ENCODE data around the gene RFC2.

The RFC2 gene

DNA sequence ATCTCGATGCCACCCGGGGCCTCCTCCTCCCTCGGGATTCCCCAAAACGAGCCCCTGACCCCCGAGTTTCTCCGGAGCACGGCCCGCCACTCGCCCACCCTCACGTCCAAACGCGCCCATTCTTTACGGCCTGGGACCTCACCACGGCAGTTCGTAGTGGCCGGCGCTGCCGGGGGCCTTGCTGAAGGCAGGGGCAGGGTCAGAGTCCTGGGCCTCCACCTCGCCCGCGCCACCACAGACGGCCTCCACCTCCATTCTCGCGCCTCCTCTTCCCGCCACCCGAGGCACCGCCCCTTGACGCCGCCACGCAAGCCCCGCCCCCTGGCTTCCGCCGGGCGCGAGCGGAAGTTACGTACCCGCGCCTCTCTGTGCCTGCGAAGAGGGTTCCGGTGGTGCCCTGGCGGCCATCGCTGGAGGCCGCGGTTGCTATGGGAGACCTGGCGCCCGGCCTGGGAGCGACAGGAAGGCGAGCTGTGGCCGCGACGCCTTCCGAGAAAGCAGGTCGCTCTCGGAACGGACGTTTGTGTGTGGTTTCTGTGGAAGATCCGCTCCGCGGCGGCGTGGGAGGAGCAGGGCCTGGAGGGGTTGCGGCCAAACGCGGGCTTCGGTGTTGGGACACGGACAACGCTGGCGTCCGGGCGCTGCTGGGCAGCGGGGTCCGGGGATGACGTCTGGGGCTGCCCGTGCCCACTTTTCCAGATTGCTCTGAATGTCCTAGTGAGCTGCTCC lies at the start of gene RFC2:
Gene RFC2, minus strand, starts transcription at position 271 of the 729 bp plus-strand sequence. Its CDS starts 16 bp downstream, at position 255.
- peaks cover 55% of the 10 kb centered on the region for H3K79me2 ChIP-seq (ENCODE audit: insufficient read depth, low read length)
- no peaks in the 10 kb centered on the region for H3K9me3 ChIP-seq (ENCODE audit: insufficient read depth, low read depth, low read length)
- H3F3A ChIP-seq (ENCODE audit: low read depth) = peaks cover 4% of the 10 kb centered on the region; the same call in 1 of the 2 replicates
- H3K4me3 ChIP-seq (ENCODE audit: low read length, poor library complexity, severe bottlenecking) = peak within 1 kb of the TSS; percentile 87
- H3K36me3 ChIP-seq (ENCODE audit: insufficient read depth, low read length) = peaks cover 11% of the 10 kb centered on the region; the same call in 1 of the 2 replicates
- no peaks in the 10 kb centered on the region for H3K9me2 ChIP-seq (replicated peaks; ENCODE audit: low read depth, low read length)
- H3K27me3 ChIP-seq (ENCODE audit: insufficient read depth, low read length, poor library complexity, severe bottlenecking) = no peaks in the 10 kb centered on the region
- H3K4me1 ChIP-seq (ENCODE audit: insufficient read depth, low read length, poor library complexity, severe bottlenecking) = peaks cover 33% of the 10 kb centered on the region
- TF ChIP-seq, protein P1, sequence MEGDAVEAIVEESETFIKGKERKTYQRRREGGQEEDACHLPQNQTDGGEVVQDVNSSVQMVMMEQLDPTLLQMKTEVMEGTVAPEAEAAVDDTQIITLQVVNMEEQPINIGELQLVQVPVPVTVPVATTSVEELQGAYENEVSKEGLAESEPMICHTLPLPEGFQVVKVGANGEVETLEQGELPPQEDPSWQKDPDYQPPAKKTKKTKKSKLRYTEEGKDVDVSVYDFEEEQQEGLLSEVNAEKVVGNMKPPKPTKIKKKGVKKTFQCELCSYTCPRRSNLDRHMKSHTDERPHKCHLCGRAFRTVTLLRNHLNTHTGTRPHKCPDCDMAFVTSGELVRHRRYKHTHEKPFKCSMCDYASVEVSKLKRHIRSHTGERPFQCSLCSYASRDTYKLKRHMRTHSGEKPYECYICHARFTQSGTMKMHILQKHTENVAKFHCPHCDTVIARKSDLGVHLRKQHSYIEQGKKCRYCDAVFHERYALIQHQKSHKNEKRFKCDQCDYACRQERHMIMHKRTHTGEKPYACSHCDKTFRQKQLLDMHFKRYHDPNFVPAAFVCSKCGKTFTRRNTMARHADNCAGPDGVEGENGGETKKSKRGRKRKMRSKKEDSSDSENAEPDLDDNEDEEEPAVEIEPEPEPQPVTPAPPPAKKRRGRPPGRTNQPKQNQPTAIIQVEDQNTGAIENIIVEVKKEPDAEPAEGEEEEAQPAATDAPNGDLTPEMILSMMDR (conservative IDR thresholded peaks at IDR 0.05; ENCODE audit: low read length) = no peak
- no peak for TF ChIP-seq EZH2phosphoT487 (IDR thresholded peaks at IDR 0.05; ENCODE audit: borderline replicate concordance)
- H4K20me1 ChIP-seq (ENCODE audit: insufficient read depth, low read length, poor library complexity, severe bottlenecking) = peaks cover 16% of the 10 kb centered on the region
- H2AFZ ChIP-seq (ENCODE audit: low read length) = peak within 1 kb of the TSS; percentile 83
- H3K9ac ChIP-seq (ENCODE audit: low read depth, low read length, poor library complexity, severe bottlenecking) = peak within 1 kb of the TSS; percentile 95
- H3K4me2 ChIP-seq (ENCODE audit: low read depth, low read length, poor library complexity, severe bottlenecking) = peak within 1 kb of the TSS; percentile 82

DNA sequence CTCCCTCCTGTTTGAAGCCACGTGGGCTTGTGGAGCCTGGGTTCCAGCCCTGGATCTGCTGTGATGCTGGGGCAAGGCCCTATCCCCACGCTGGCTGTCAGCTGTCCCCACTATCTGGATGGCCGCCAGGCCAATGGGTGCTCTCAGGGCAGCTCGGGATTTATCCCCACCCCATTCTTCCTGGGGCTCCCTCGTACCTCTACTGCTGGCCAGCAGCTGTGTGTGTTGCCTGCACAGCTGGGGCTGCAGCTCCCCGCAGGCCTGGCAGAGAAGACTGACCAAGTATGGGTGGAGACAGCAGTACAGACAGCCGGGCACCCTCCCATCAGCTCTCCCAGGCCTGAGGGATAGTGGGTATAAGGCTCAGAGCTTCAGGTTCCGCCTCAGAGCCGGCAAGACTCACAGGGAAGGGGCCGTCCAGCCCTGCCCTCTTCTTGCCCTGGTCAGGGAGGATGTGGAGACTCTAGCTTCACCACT lies 48.6 kb upstream of the RFC2 start:
- Histone ChIP-seq H3K4me1 (ENCODE audit: insufficient read depth, low read length, poor library complexity, severe bottlenecking) (no peaks in the 10 kb centered on the region), H3K9me2 (replicated peaks; ENCODE audit: low read depth, low read length) (no peaks in the 10 kb centered on the region), H3F3A (ENCODE audit: low read depth) (no peaks in the 10 kb centered on the region), H3K9ac (ENCODE audit: low read depth, low read length, poor library complexity, severe bottlenecking) (no peak overlapping the region), H3K4me3 (ENCODE audit: low read length, poor library complexity, severe bottlenecking) (no peak overlapping the region), H3K79me2 (ENCODE audit: insufficient read depth, low read length) (peaks cover 9% of the 10 kb centered on the region; the same call in 1 of the 2 replicates), H3K4me2 (ENCODE audit: low read depth, low read length, poor library complexity, severe bottlenecking) (no peak overlapping the region), H4K20me1 (ENCODE audit: insufficient read depth, low read length, poor library complexity, severe bottlenecking) (no peaks in the 10 kb centered on the region), H3K27me3 (ENCODE audit: insufficient read depth, low read length, poor library complexity, severe bottlenecking) (no peaks in the 10 kb centered on the region), H3K36me3 (ENCODE audit: insufficient read depth, low read length) (no peaks in the 10 kb centered on the region), H2AFZ (ENCODE audit: low read length) (no peak overlapping the region), H3K9me3 (ENCODE audit: insufficient read depth, low read depth, low read length) (no peaks in the 10 kb centered on the region)
- TF ChIP-seq, protein P1 (conservative IDR thresholded peaks at IDR 0.05; ENCODE audit: low read length) = no peak
- no peak for TF ChIP-seq EZH2phosphoT487 (IDR thresholded peaks at IDR 0.05; ENCODE audit: borderline replicate concordance)

DNA sequence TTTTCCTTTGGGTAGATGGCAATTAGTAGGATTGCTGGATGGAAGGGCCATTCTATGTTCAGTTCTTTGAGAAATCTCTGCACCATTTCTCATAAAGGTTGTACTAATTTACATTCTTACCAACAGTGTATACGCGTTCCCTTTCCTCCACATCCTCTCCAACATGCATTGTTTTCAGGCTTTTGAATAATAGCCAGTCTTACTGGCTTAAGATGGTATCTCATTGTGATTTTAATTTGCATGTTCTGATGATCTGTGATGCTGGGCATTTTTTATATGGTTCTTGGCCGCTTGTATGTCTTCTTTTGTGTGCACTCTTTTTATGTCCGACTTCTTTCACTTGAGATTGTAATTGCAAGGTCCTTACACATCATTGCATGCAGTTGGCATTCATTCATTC lies 46.7 kb upstream of the RFC2 start:
- Histone ChIP-seq H3K27me3 (ENCODE audit: insufficient read depth, low read length, poor library complexity, severe bottlenecking) (no peaks in the 10 kb centered on the region), H4K20me1 (ENCODE audit: insufficient read depth, low read length, poor library complexity, severe bottlenecking) (no peaks in the 10 kb centered on the region), H3F3A (ENCODE audit: low read depth) (no peaks in the 10 kb centered on the region), H3K36me3 (ENCODE audit: insufficient read depth, low read length) (no peaks in the 10 kb centered on the region), H3K4me2 (ENCODE audit: low read depth, low read length, poor library complexity, severe bottlenecking) (no peak overlapping the region), H2AFZ (ENCODE audit: low read length) (no peak overlapping the region), H3K4me1 (ENCODE audit: insufficient read depth, low read length, poor library complexity, severe bottlenecking) (no peaks in the 10 kb centered on the region), H3K9me3 (ENCODE audit: insufficient read depth, low read depth, low read length) (no peaks in the 10 kb centered on the region), H3K9me2 (replicated peaks; ENCODE audit: low read depth, low read length) (no peaks in the 10 kb centered on the region), H3K9ac (ENCODE audit: low read depth, low read length, poor library complexity, severe bottlenecking) (no peak overlapping the region), H3K79me2 (ENCODE audit: insufficient read depth, low read length) (peaks cover 10% of the 10 kb centered on the region; the same call in 1 of the 2 replicates), H3K4me3 (ENCODE audit: low read length, poor library complexity, severe bottlenecking) (no peak overlapping the region)
- no peak for TF ChIP-seq EZH2phosphoT487 (IDR thresholded peaks at IDR 0.05; ENCODE audit: borderline replicate concordance)
- TF ChIP-seq, protein P1 (conservative IDR thresholded peaks at IDR 0.05; ENCODE audit: low read length) = no peak

All from Loucy (cell line).